Astrocyte (in vitro differentiated cells and primary cell): ENCODE measurements around the gene MORN5.

Experiments
- CTCF ChIP-seq: IDR thresholded peaks from 2 replicates; pipeline ENCODE4 v1.5.1; 2011; ENCODE audit warnings: low read depth, mild to moderate bottlenecking, inconsistent platforms, low read length, moderate library complexity; ENCODE audit not compliant: insufficient read depth
- EZH2 ChIP-seq: IDR thresholded peaks from 2 replicates; pipeline ENCODE4 v1.6.1; 2012; ENCODE audit warnings: mild to moderate bottlenecking, low read length, inconsistent platforms; ENCODE audit not compliant: insufficient read depth

- TF ChIP-seq CTCF (no peak), EZH2 (no peak)
These were observed 20.9 kb downstream of the MORN5 start for GRCh38 chr9:122180633-122181032.
